Epithelial cell of alveolus of lung (primary cell): Measurements from ENCODE around the gene HINT3. TPM values are rescaled to one million over a fixed set of nuclear protein-coding genes. Genes with fewer than 3 reads are reported as not detected.

Experiments used
- total RNA-seq: library from RNA; depleted of rRNA; stranded (reverse); fragments of >200 nt; gene quantifications from 2 replicates; pipeline ENCODE4 v1.2.1, GENCODE V29; 2015

Gene HINT3
- 11.0 and 14.4 TPM in 2 replicates for total RNA-seq

DNA sequence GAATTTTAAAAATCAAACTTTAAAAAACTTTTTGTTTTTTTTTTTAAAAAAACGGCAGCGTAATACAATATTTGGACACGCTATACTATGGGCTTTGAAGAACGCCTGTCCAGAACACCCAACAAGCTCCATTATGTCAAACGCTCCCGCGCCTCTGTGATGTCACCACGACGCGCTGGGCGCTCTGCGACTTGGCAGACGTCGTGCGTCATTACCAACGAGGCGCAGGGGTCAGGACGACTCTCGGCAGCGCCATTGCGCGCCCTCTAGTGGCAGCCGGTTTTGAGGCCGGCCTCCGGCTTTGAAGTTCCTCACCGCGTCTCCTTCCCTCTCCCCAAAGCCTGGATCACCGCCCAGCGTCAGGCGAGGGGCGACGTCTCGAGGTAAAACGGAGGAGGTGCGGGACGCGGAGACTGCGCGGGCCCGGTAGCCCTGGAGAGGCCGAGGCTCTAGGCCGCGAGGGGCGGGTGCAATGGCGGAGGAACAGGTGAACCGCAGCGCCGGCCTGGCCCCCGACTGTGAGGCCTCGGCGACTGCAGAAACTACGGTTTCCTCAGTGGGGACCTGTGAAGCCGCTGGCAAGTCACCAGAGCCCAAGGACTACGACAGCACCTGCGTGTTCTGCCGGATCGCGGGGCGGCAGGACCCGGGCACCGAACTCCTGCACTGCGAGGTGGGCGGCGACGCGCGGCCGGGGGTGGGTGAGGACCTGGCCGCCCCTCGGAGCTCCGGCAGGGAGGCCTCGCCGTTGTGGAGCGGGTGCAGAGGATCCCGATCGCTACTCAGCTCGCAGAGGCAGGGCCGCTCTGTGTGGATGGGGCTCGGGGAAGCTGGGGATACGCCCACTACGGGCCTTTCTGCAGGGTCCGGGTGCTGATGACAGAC is at the start of gene HINT3:
HINT3 (plus strand) TSS at position 265 of the 885 bp plus-strand sequence; CDS start at position 473, 208 bp downstream.

DNA sequence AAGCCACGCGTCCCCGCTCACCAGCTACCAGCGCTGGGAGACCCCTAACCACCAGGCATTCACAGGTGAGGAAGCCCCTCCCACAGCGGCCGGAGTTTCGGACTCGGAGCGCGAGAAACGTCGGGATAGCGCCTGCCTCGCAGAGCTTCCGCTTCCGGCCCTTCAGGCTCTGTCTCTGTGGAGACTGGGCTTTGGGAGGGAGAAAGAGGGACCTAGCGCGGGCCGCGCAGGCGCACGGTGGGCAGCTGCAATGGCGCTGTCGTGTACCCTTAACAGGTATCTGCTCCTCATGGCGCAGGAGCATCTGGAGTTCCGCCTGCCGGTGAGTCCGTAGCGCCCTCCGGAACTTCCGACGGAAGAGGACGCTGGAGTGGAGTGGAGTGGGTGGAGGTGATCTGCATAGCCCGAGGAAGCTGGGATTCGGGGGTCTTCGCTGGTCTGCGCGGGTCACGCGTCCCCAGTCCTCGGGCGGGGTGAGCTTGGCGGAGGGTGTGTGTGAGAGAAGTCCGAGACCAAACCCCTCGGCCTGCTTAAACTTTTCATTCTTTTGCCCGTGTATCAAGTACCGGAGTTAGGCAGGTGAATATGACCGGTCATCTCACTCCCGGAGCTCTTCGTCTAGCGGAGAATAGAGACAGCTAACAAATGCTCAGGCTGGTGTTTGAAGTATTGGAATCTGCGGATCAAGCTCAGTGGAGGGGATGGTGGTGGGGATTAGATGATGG is 29.9 kb downstream of the HINT3 start, which contains the start of gene TRMT11:
TRMT11 (plus strand) TSS at position 240 of the 725 bp plus-strand sequence; CDS start at position 251, 11 bp downstream.

Other genes starting within 250 kb of the HINT3 start
- gene HEY2, start 207.1 kb upstream of the HINT3 start, total RNA-seq, result not detected in 2 replicates
- 10.6 and 16.7 TPM in 2 replicates for gene NCOA7, start 165.8 kb upstream of the HINT3 start, total RNA-seq
- 14.1 and 14.6 TPM in 2 replicates for gene TRMT11, start 29.8 kb downstream of the HINT3 start, total RNA-seq